Suprapubic skin (tissue), 4 donors: ENCODE data around the gene PLA2G3.

Source experiments
- CTCF ChIP-seq, 2 donors: fragments of 200-600 bp in 1 of 2; fragments of 450-650 bp in 1 of 2; sonication (generic) in 1 of 2; IDR thresholded peaks; one replicate each; pipeline ENCODE4 v1.5.1; 2016 to 2019; ENCODE audit warnings: antibody characterized with exemption in 2 of 2, mild to moderate bottlenecking in 1 of 2, moderate library complexity in 1 of 2
- EP300 ChIP-seq: sonication (generic); formaldehyde crosslinking; IDR thresholded peaks from one replicate; pipeline ENCODE4 v1.6.1; 2017; ENCODE audit warnings: antibody characterized with exemption
- POLR2A ChIP-seq, 2 donors: fragments of 450-650 bp; IDR thresholded peaks; one replicate each; pipeline ENCODE4 v1.6.1; 2017; ENCODE audit warnings: antibody characterized with exemption in 2 of 2, mild to moderate bottlenecking in 2 of 2, moderate library complexity in 2 of 2
- POLR2AphosphoS5 ChIP-seq, 3 donors: sonication (generic); formaldehyde crosslinking; IDR thresholded peaks; one replicate each; pipeline ENCODE4 v1.6.1; 2017; ENCODE audit warnings: antibody characterized with exemption in 3 of 3

GRCh38 chr22:31102441-31103081 is 37.7 kb downstream of the PLA2G3 start:
- TF ChIP-seq CTCF (IDR thresholded peaks at IDR 0.05) (no peak), POLR2AphosphoS5 (IDR thresholded peaks at IDR 0.05) (peak in 2 of 3 donors; percentile 42 to 65), POLR2A (IDR thresholded peaks at IDR 0.05) (no peak), EP300 (peak; percentile 53)
